Nephron (organoid): ENCODE results near the gene LRBA.

ENCODE experiments used
- H3K27ac Mint-ChIP-seq, 3 experiments: 2 replicates each; pipeline ENCODE4 v1.8.0; 2020; ENCODE audit warnings: mixed read lengths in 3 of 3, mild to moderate bottlenecking in 2 of 3, moderate library complexity in 1 of 3
- H3K27me3 Mint-ChIP-seq: 2 replicates; pipeline ENCODE4 v1.8.0; 2021; ENCODE audit warnings: low read depth, mild to moderate bottlenecking, moderate library complexity, mixed read lengths
- H3K36me3 Mint-ChIP-seq: 2 replicates; pipeline ENCODE4 v1.8.0; 2020; ENCODE audit warnings: low read depth, mixed read lengths
- H3K4me1 Mint-ChIP-seq: 2 replicates; pipeline ENCODE4 v1.8.0; 2020; ENCODE audit warnings: mixed read lengths
- H3K4me3 Mint-ChIP-seq, 3 experiments: 2 replicates each; pipeline ENCODE4 v1.8.0; 2020; ENCODE audit warnings: mild to moderate bottlenecking in 3 of 3, mixed read lengths in 3 of 3, moderate library complexity in 2 of 3
- H3K9me3 Mint-ChIP-seq: 2 replicates; pipeline ENCODE4 v1.8.0; 2020; ENCODE audit warnings: mixed read lengths
- CTCF ChIP-seq, 3 experiments: fragments of 200-600 bp; sonication (generic); IDR thresholded peaks; one replicate each; pipeline ENCODE4 v1.5.0; 2021; ENCODE audit warnings: antibody characterized with exemption in 3 of 3; ENCODE audit not compliant: unreplicated experiment in 3 of 3

Gene LRBA

GRCh38 chr4:150451883-150452282 lies 563.2 kb downstream of the LRBA start:
- H3K27ac Mint-ChIP-seq: no peak overlapping the region
- H3K4me1 Mint-ChIP-seq: no peaks in the 10 kb centered on the region
- H3K9me3 Mint-ChIP-seq: peaks cover 6% of the 10 kb centered on the region
- no peak for TF ChIP-seq CTCF (IDR thresholded peaks at IDR 0.05; ENCODE audit: unreplicated experiment in 3 of 3)
- no peaks in the 10 kb centered on the region for H3K27me3 Mint-ChIP-seq
- H3K36me3 Mint-ChIP-seq: peaks cover 16% of the 10 kb centered on the region
- H3K4me3 Mint-ChIP-seq: no peak overlapping the region

GRCh38 chr4:150447356-150447755 lies 567.7 kb downstream of the LRBA start:
- Mint-ChIP-seq H3K27ac (no peak overlapping the region), H3K36me3 (peaks cover 5% of the 10 kb centered on the region), H3K4me1 (no peaks in the 10 kb centered on the region), H3K4me3 (no peak overlapping the region), H3K9me3 (peaks cover 2% of the 10 kb centered on the region), H3K27me3 (no peaks in the 10 kb centered on the region)
- no peak for TF ChIP-seq CTCF (IDR thresholded peaks at IDR 0.05; ENCODE audit: unreplicated experiment in 3 of 3)

GRCh38 chr4:150439451-150439933 lies 575.6 kb downstream of the LRBA start:
- Mint-ChIP-seq H3K4me1 (no peaks in the 10 kb centered on the region), H3K27ac (no peak overlapping the region), H3K36me3 (peaks cover 9% of the 10 kb centered on the region), H3K27me3 (no peaks in the 10 kb centered on the region), H3K9me3 (no peaks in the 10 kb centered on the region), H3K4me3 (no peak overlapping the region)
- no peak for TF ChIP-seq CTCF (IDR thresholded peaks at IDR 0.05; ENCODE audit: unreplicated experiment in 3 of 3)

- H3K9me3 Mint-ChIP-seq: no peaks in the 10 kb centered on the region
- no peak overlapping the region for H3K27ac Mint-ChIP-seq
- no peaks in the 10 kb centered on the region for H3K27me3 Mint-ChIP-seq
- no peaks in the 10 kb centered on the region for H3K4me1 Mint-ChIP-seq
- H3K36me3 Mint-ChIP-seq: peaks cover 14% of the 10 kb centered on the region
- H3K4me3 Mint-ChIP-seq: no peak overlapping the region
- no peak for TF ChIP-seq CTCF (IDR thresholded peaks at IDR 0.05; ENCODE audit: unreplicated experiment in 3 of 3)
Observed at GRCh38 chr4:150436598-150437370, 578.3 kb downstream of the LRBA start.

- H3K27me3 Mint-ChIP-seq: no peaks in the 10 kb centered on the region
- H3K9me3 Mint-ChIP-seq: no peaks in the 10 kb centered on the region
- TF ChIP-seq CTCF (IDR thresholded peaks at IDR 0.05; ENCODE audit: unreplicated experiment in 3 of 3): no peak
- H3K4me3 Mint-ChIP-seq: no peak overlapping the region
- H3K36me3 Mint-ChIP-seq: peaks cover 14% of the 10 kb centered on the region
- H3K4me1 Mint-ChIP-seq: no peaks in the 10 kb centered on the region
- no peak overlapping the region for H3K27ac Mint-ChIP-seq
Observed at GRCh38 chr4:150431221-150431620, 583.9 kb downstream of the LRBA start.

- Mint-ChIP-seq H3K27me3 (no peaks in the 10 kb centered on the region), H3K36me3 (peaks cover 7% of the 10 kb centered on the region), H3K4me3 (no peak overlapping the region), H3K27ac (no peak overlapping the region), H3K9me3 (no peaks in the 10 kb centered on the region), H3K4me1 (no peaks in the 10 kb centered on the region)
- TF ChIP-seq CTCF (IDR thresholded peaks at IDR 0.05; ENCODE audit: unreplicated experiment in 3 of 3): no peak
Observed at GRCh38 chr4:150425161-150425560, 589.9 kb downstream of the LRBA start.
